Pancreas (tissue), 10 donors: ENCODE data around the gene SAMD9L. TPM values are rescaled to one million over a fixed set of nuclear protein-coding genes. Genes with fewer than 3 reads are reported as not detected.
A peak's percentile ranks its signal among the peaks of the same experiment; 100 is the strongest.

Source experiments
- ATAC-seq, 4 donors: fragments of 200-7000 bp; cut with Tn5 transposase; one replicate each; pipeline versions ENCODE4 v1.8.0 to v1.9.1; 2020; ENCODE audit warnings: mild to moderate bottlenecking in 4 of 4, moderate library complexity in 4 of 4
- DNase-seq, 6 donors: peaks; one replicate each; pipeline ENCODE4 v3.0.0-alpha.2; 2020
- FAIRE-seq: peaks from 2 replicates; lab custom pipeline; 2012; peaks lifted over from hg19 to GRCh38; lab: Jason Lieb, UNC
- H3K27ac ChIP-seq, 4 donors: fragments of 200-600 bp; sonication (generic); 1 replicate in 3 of 4; 2 replicates in 1 of 4; pipeline versions ENCODE4 v1.5.0 to v1.8.0; 2020
- H3K27me3 ChIP-seq, 4 donors: fragments of 200-600 bp; one replicate each; pipeline ENCODE4 v1.8.0; 2021
- H3K36me3 ChIP-seq, 3 donors: fragments of 200-600 bp; sonication (generic) in 1 of 3; one replicate each; pipeline versions ENCODE4 v1.5.0 to v1.8.0; 2020 to 2021
- H3K4me1 ChIP-seq, 3 donors: fragments of 200-600 bp; one replicate each; pipeline ENCODE4 v1.8.0; 2021
- H3K4me3 ChIP-seq, 4 donors: fragments of 200-600 bp; sonication (generic) in 2 of 4; one replicate each; pipeline versions ENCODE4 v1.5.0 to v1.8.0; 2020 to 2021
- H3K9me3 ChIP-seq, 4 donors: fragments of 200-600 bp; one replicate each; pipeline ENCODE4 v1.8.0; 2021
- WGBS, 2 donors: extraction: QIAGEN DNeasy Blood & Tissue Kit; methylation state at CpG; one replicate each; pipeline ENCODE4 v1.1.7; 2013; 5-methylcytosine and 5-hydroxymethylcytosine counted together
- intact Hi-C, 3 donors: fragments of 100-400 bp; cut with DNase I; formaldehyde crosslinking; loops; one replicate each; pipeline versions ENCODE4 v1.11.1 to v1.14.2; 2022
- polyA plus RNA-seq, 2 donors: library from polyadenylated mRNA; stranded (reverse); fragments of 200-250 nt; gene quantifications; one replicate each; pipeline ENCODE4 v1.2.3, GENCODE V29; 2013
- total RNA-seq, 6 donors: library from RNA; stranded (reverse); fragmentation: NEBNext Ultra II Directional in 4 of 6; extraction: Animal tissue kit (Norgen Biotek cat#: 25700) in 4 of 6; gene quantifications; one replicate each; pipeline versions ENCODE4 v1.2.1 to v1.2.4, GENCODE V29; 2021 to 2023
- TF ChIP-seq, protein P1 (sequence below), 4 donors: fragments of 200-600 bp; sonication (generic) in 3 of 4; IDR thresholded peaks; one replicate each; pipeline versions ENCODE4 v1.5.0 to v1.8.0; 2021; ENCODE audit warnings: antibody characterized with exemption in 4 of 4
- donor health status: healthy with polysubstance abuse.
- donor health status: DM: no; HTN: no; CAD: no; lungs with moderate emphysema.
- donor health status: DM: no; HTN: no; CAD: no.
- donor health status: control.
- donor health status: control.
- donor health status: Bipolar disorder and iron deficiency.
- donor health status: DM: yes; HTN: yes; CAD: no.
- donor health status: DM: no; HTN: no; CAD: no.
- donor health status: DM: no; HTN: no; CAD: no.
- donor health status: DM: yes; HTN: yes; CAD: no.

SAMD9L gene
- total and polyA plus RNA-seq, 8 donors: 1.5 to 7.4 (median 2.1) TPM

DNA sequence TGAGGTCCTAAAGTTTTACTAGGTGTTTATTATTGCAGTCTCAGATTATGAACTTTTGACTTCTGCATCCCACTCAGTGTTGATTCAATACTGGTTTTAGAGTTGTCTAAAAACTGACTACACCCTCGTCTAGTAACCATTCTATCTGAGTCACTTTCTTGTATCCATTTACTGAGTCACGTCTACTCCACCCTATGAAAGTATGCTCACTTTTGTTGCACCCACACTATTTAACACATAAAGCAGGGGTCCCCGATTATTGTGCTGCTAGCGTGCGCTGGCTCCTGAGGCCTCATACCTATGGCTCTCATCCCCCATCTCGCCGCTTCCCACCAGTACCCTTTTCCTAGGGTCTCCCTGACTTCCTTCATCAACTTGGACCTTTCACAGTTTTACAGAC, 32.4 kb downstream of the SAMD9L start:
- FAIRE-seq: no peak
- Histone ChIP-seq H3K4me3 (no peak overlapping the region), H3K9me3 (no peaks in the 10 kb centered on the region), H3K4me1 (peaks cover 0 to 9% (median 0%) of the 10 kb centered on the region in 3 donors), H3K36me3 (no peaks in the 10 kb centered on the region), H3K27ac (no peak overlapping the region), H3K27me3 (no peaks in the 10 kb centered on the region)
- DNase-seq: no peak
- WGBS, 2 donors: 85 to 90% methylated on average over 7 of the region's 7 CpGs
- TF ChIP-seq, protein P1, sequence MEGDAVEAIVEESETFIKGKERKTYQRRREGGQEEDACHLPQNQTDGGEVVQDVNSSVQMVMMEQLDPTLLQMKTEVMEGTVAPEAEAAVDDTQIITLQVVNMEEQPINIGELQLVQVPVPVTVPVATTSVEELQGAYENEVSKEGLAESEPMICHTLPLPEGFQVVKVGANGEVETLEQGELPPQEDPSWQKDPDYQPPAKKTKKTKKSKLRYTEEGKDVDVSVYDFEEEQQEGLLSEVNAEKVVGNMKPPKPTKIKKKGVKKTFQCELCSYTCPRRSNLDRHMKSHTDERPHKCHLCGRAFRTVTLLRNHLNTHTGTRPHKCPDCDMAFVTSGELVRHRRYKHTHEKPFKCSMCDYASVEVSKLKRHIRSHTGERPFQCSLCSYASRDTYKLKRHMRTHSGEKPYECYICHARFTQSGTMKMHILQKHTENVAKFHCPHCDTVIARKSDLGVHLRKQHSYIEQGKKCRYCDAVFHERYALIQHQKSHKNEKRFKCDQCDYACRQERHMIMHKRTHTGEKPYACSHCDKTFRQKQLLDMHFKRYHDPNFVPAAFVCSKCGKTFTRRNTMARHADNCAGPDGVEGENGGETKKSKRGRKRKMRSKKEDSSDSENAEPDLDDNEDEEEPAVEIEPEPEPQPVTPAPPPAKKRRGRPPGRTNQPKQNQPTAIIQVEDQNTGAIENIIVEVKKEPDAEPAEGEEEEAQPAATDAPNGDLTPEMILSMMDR (IDR thresholded peaks at IDR 0.05): no peak
- no peak for ATAC-seq
- intact Hi-C loops: no loop called here

DNA sequence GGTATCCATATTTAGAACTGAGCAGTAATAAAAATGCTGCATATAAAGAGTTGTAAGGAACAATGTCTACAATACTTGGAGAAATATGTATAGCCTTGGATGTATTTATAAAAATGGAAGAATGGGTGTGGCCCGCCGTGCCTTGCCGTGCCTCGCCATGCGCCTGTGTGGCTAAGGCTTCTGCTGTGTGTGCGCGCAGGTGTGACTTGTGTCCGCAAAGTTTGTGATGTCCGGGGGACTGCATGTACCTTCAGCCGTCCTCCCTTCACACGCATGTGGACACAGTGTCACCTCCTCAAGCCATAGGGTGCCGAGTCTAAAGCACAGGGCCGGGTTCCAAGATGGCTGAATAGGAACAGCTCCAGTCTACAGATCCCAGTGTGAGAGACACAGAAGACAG, 40.2 kb downstream of the SAMD9L start:
- DNase-seq (peak in 1 of 6 donors; percentile 24), ATAC-seq (no peak), FAIRE-seq (no peak)
- Histone ChIP-seq H3K27me3 (no peaks in the 10 kb centered on the region), H3K4me3 (no peak overlapping the region), H3K4me1 (no peaks in the 10 kb centered on the region), H3K27ac (no peak overlapping the region), H3K9me3 (peaks cover 0 to 8% (median 0%) of the 10 kb centered on the region in 4 donors), H3K36me3 (peaks cover 3 to 19% (median 4%) of the 10 kb centered on the region in 3 donors)
- 91 to 95% methylated on average over 13 of the region's 13 CpGs for WGBS, 2 donors
- TF ChIP-seq, protein P1 (IDR thresholded peaks at IDR 0.05): no peak
- intact Hi-C loops: no loop called here

DNA sequence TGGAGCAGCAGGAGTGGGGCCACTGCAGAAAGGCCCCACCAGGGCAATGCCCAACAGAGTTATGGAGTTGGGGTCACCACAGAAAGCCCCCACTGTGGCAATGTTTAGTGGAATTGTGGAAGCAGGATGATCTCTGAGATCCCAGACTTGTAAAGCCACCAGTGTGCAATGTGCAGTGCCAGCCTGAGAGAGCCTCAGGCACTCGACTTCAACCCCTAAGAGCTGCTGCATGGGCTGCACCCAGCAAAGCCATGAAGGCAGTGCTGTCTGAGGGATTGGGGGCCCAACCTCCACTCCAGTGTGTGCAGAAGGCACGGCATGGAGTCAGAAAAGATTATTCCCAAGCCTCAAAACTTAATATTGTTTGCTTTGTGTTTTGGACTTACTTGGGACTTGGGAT, 50.8 kb downstream of the SAMD9L start:
- intact Hi-C loops: no loop called here

DNA sequence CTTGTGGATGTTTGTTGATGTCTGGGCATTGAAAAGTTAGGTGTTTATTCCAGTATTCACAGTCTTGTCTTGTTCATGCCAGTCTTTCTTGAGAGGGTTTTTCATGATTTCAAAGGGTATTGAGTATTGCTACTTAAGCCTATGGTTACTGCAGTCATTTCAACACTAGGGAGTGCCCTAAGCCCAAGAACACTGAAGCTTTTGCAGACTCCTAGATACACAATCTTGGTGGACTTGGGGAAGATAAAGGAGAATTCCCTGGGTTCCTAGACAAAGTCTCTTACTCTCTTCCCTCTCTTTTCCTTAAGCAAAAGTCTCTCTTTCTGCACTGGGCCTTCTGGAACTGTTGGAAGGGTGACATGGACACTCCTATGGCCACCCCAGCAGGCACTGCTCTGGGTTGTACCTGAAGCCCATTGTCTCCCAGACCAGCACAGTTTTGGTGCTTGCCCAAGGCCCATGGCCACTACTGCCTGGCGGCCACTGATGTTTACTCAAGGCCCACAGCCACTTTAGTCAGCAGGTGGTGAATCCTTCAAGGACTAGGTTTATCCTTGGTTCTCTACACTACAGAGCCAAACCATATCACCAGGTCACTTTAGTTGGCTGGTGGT, 55.3 kb downstream of the SAMD9L start:
- WGBS, 2 donors: 67 to 75% methylated on average over 1 of the region's 1 CpG
- TF ChIP-seq, protein P1 (IDR thresholded peaks at IDR 0.05): no peak
- no peak for DNase-seq
- no peaks in the 10 kb centered on the region for H3K9me3 ChIP-seq
- no peaks in the 10 kb centered on the region for H3K4me1 ChIP-seq
- FAIRE-seq: no peak
- H3K4me3 ChIP-seq: no peak overlapping the region
- no peaks in the 10 kb centered on the region for H3K27me3 ChIP-seq
- ATAC-seq: no peak
- no peaks in the 10 kb centered on the region for H3K36me3 ChIP-seq
- intact Hi-C loops: no loop called here
- H3K27ac ChIP-seq: no peak overlapping the region

More for the DNA sequence above, 50.8 kb downstream of the SAMD9L start:
- Histone ChIP-seq H3K27me3 (no peaks in the 10 kb centered on the region), H3K9me3 (peaks cover 0 to 4% (median 0%) of the 10 kb centered on the region in 4 donors), H3K4me1 (no peaks in the 10 kb centered on the region), H3K36me3 (no peaks in the 10 kb centered on the region), H3K4me3 (no peak overlapping the region), H3K27ac (no peak overlapping the region)
- TF ChIP-seq, protein P1 (IDR thresholded peaks at IDR 0.05): no peak
- DNase-seq: no peak
- no peak for FAIRE-seq
- ATAC-seq: no peak
- 49 to 60% methylated on average over 2 of the region's 2 CpGs for WGBS, 2 donors

Other genes starting within 250 kb of the SAMD9L start
- 1 to 10 TPM in 5 of 6 donors, under 1 TPM in 1; 0.92 to 7.7 (median 2.0) TPM for gene SAMD9, start 30.4 kb downstream of the SAMD9L start, total RNA-seq
- 1 to 10 TPM in 1 of 2 donors, under 1 TPM in 1; 0.76 to 1.7 TPM for gene SAMD9, start 30.4 kb downstream of the SAMD9L start, polyA plus RNA-seq
- 1 to 10 TPM in 4 of 6 donors, under 1 TPM in 2; 0.65 to 5.4 (median 2.6) TPM for gene HEPACAM2, start 78.1 kb upstream of the SAMD9L start, total RNA-seq
- gene HEPACAM2, start 78.1 kb upstream of the SAMD9L start, polyA plus RNA-seq: 10 to 100 TPM in 1 of 2 donors, 1 to 10 TPM in 1; 4.9 to 28.0 TPM
- gene VPS50, start 84.0 kb upstream of the SAMD9L start, total RNA-seq: 10 to 100 TPM in 4 of 6 donors, 1 to 10 TPM in 2; 8.1 to 18.9 (median 11.1) TPM
- 1 to 10 TPM; 3.3 to 6.9 TPM for gene VPS50, start 84.0 kb upstream of the SAMD9L start, polyA plus RNA-seq